Heart left ventricle (tissue), 13 donors: ENCODE measurements around the gene FAM83G.
"Not testable (repeated sequence)": the region's sequence is repeated elsewhere in the genome, so short reads cannot be mapped to it uniquely, and the experiment has no call there.

Source experiments
- POLR2A ChIP-seq, 2 donors: fragments of 450-650 bp; IDR thresholded peaks; one replicate each; pipeline ENCODE4 v1.6.1; 2017; ENCODE audit warnings: antibody characterized with exemption in 2 of 2, mild to moderate bottlenecking in 2 of 2, moderate library complexity in 2 of 2
- TF ChIP-seq, protein P1 (sequence below), 12 donors: fragments of 200-600 bp; sonication (generic) in 4 of 12; IDR thresholded peaks; one replicate each; pipeline versions ENCODE4 v1.5.0 to v1.8.0; 2018 to 2022; ENCODE audit warnings: antibody characterized with exemption in 12 of 12, mild to moderate bottlenecking in 5 of 12
- donor health status: ischemic (EF 13 %, LVEDD 7.1; RV severe dilation, severe dysfunction).
- donor health status: DM: no; HTN: yes; CAD: no.
- donor health status: DM: no; HTN: no; CAD: no.
- donor health status: ischemic (EF 25% LVEDD 6.9; RV normal size, moderate dysfunction).
- donor health status: ischemic (EF 25% LVEDD 5.7; RV mildly dilated, moderate dysfunction).
- donor health status: ischemic (EF 35%, LVEDD 5.7; RV mildly dilated, moderate dysfunction).
- donor health status: nonischemic (EF 11% LVEDD 7.7; RV severe dilation, severe dysfunction).
- donor health status: DM: yes; HTN: yes; CAD: no.
- donor health status: PGD.
- donor health status: ischemic (EF 29% LVEDD 5.4; RV normal size, mild dysfunction).
- donor health status: nonischemic (EF 23%, LVEDD 6.1; RV moderate dilation, normal function).

DNA sequence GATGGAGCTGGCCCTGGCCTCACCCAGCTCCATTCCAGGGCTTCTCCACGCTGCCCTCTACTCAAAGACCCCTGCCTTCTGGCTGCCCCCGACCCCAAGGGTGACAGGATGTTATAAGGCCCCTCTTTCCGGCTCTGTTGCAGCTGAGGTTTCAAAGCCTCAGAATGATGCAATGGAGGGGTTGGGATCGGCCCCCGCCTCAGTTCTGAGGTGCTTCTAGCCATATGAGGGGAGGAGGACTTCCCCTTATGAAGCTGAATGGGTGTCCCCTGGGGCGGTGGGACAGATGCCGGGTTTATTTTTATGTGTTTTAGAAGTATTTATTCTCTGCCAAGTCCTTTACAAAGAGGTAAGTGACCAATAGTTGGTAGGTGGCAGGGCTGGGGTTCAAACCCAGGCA lies 44.3 kb upstream of the FAM83G start:
- not testable (repeated sequence) for TF ChIP-seq POLR2A (IDR thresholded peaks at IDR 0.05)
- TF ChIP-seq, protein P1, sequence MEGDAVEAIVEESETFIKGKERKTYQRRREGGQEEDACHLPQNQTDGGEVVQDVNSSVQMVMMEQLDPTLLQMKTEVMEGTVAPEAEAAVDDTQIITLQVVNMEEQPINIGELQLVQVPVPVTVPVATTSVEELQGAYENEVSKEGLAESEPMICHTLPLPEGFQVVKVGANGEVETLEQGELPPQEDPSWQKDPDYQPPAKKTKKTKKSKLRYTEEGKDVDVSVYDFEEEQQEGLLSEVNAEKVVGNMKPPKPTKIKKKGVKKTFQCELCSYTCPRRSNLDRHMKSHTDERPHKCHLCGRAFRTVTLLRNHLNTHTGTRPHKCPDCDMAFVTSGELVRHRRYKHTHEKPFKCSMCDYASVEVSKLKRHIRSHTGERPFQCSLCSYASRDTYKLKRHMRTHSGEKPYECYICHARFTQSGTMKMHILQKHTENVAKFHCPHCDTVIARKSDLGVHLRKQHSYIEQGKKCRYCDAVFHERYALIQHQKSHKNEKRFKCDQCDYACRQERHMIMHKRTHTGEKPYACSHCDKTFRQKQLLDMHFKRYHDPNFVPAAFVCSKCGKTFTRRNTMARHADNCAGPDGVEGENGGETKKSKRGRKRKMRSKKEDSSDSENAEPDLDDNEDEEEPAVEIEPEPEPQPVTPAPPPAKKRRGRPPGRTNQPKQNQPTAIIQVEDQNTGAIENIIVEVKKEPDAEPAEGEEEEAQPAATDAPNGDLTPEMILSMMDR (IDR thresholded peaks at IDR 0.05), result not testable (repeated sequence)
